B cell (primary cell): ENCODE measurements around the gene SELE. TPM values are rescaled to one million over a fixed set of nuclear protein-coding genes. Genes with fewer than 3 reads are reported as not detected.

Source experiments
- ATAC-seq: fragments of 200-7000 bp; cut with Tn5 transposase; one replicate; pipeline ENCODE4 v1.10.0; 2021; ENCODE audit warnings: low read depth, mild to moderate bottlenecking, moderate number of reproducible peaks, moderate library complexity
- CTCF ChIA-PET: fragments of 350-600 bp; sonication (Branson Sonifier 250); formaldehyde crosslinking; loops from one replicate; lab custom pipeline; 2021; ENCODE audit warnings: antibody characterized with exemption, inconsistent platforms; lab: Charles Lee
- POLR2A ChIA-PET: fragments of 350-600 bp; sonication (Branson Sonifier 250); formaldehyde crosslinking; loops from one replicate; lab custom pipeline; 2021; ENCODE audit warnings: antibody characterized with exemption; lab: Charles Lee
- DNase-seq: peaks from one replicate; pipeline ENCODE4 v3.0.0; 2013
- H2AFZ ChIP-seq: 2 replicates; pipeline ENCODE4 v1.6.1; 2012; ENCODE audit warnings: mild to moderate bottlenecking, low read depth, low read length; ENCODE audit not compliant: insufficient read depth, poor library complexity, severe bottlenecking
- H3K27ac ChIP-seq, 2 donors: 1 replicate in 1 of 2; 2 replicates in 1 of 2; pipeline ENCODE4 v1.5.1; 2012 to 2013; ENCODE audit warnings: low read length in 2 of 2, mild to moderate bottlenecking in 2 of 2, moderate library complexity in 1 of 2
- H3K27me3 ChIP-seq, 4 experiments: fragments of 200-600 bp in 1 of 4; sonication (generic) in 1 of 4; replicated peaks in 1 of 4; 1 replicate in 2 of 4; 2 replicates in 2 of 4; pipeline versions ENCODE4 v1.6.1 to v1.7.0; 2013 to 2016; ENCODE audit warnings: low read length in 3 of 4, mild to moderate bottlenecking in 2 of 4, mixed read lengths in 1 of 4, moderate library complexity in 1 of 4; ENCODE audit not compliant: insufficient read depth in 4 of 4, control insufficient read depth in 3 of 4; ENCODE audit errors: control extremely low read depth in 1 of 4
- H3K36me3 ChIP-seq, 2 experiments: replicated peaks in 1 of 2; 1 replicate in 1 of 2; 2 replicates in 1 of 2; pipeline versions ENCODE4 v1.6.1 to v1.7.1; 2013; ENCODE audit warnings: low read length in 1 of 2; ENCODE audit not compliant: insufficient read depth in 2 of 2, control insufficient read depth in 1 of 2; ENCODE audit errors: control extremely low read depth in 1 of 2, extremely low read depth in 1 of 2
- H3K4me1 ChIP-seq, 2 donors: fragments of 200-600 bp in 1 of 2; sonication (generic) in 1 of 2; 1 replicate in 1 of 2; 2 replicates in 1 of 2; pipeline versions ENCODE4 v1.5.1 to v1.6.1; 2013 to 2017; ENCODE audit warnings: low read length in 2 of 2; ENCODE audit not compliant: control insufficient read depth in 2 of 2, insufficient read depth in 2 of 2
- H3K4me2 ChIP-seq: replicated peaks from 2 replicates; pipeline ENCODE3; 2012; ENCODE audit warnings: mild to moderate bottlenecking, low read depth, low read length; ENCODE audit not compliant: poor library complexity, severe bottlenecking
- H3K4me3 ChIP-seq, 5 experiments: fragments of 200-600 bp in 1 of 5; sonication (generic) in 1 of 5; 1 replicate in 3 of 5; 2 replicates in 2 of 5; pipeline versions ENCODE4 v1.5.1 to v1.7.0; 2011 to 2016; ENCODE audit warnings: low read length in 4 of 5, mild to moderate bottlenecking in 4 of 5, low read depth in 2 of 5, control low read depth in 1 of 5, moderate library complexity in 1 of 5; ENCODE audit not compliant: insufficient read depth in 1 of 5; ENCODE audit errors: control extremely low read depth in 1 of 5, extremely low read depth in 1 of 5
- H3K79me2 ChIP-seq: fragments of 200-600 bp; sonication (generic); one replicate; pipeline ENCODE4 v1.6.0; 2016; ENCODE audit warnings: low read length; ENCODE audit not compliant: control insufficient read depth, insufficient read depth
- H3K9ac ChIP-seq: fragments of 200-600 bp; sonication (generic); 2 replicates; pipeline ENCODE4 v1.6.1; 2017; ENCODE audit warnings: mild to moderate bottlenecking, low read length, moderate library complexity
- H3K9me3 ChIP-seq, 3 donors: one replicate each; pipeline versions ENCODE4 v1.6.1 to v1.7.1; 2013; ENCODE audit warnings: low read length in 2 of 3; ENCODE audit not compliant: control insufficient read depth in 2 of 3, insufficient read depth in 1 of 3; ENCODE audit errors: control extremely low read depth in 1 of 3
- H4K20me1 ChIP-seq: 2 replicates; pipeline ENCODE4 v1.6.0; 2012; ENCODE audit warnings: mild to moderate bottlenecking, low read length; ENCODE audit not compliant: insufficient read depth, control insufficient read depth, poor library complexity, severe bottlenecking
- H3K27ac Mint-ChIP-seq: one replicate; pipeline ENCODE4 v1.8.0; 2021; ENCODE audit warnings: mixed read lengths
- H3K27me3 Mint-ChIP-seq: one replicate; pipeline ENCODE4 v1.8.0; 2021; ENCODE audit warnings: mixed read lengths
- H3K4me1 Mint-ChIP-seq: one replicate; pipeline ENCODE4 v1.8.0; 2021; ENCODE audit warnings: mixed read lengths
- H3K4me3 Mint-ChIP-seq: one replicate; pipeline ENCODE4 v1.8.0; 2021; ENCODE audit warnings: mixed read lengths
- H3K9me3 Mint-ChIP-seq: one replicate; pipeline ENCODE4 v1.8.0; 2022; ENCODE audit warnings: mixed read lengths; ENCODE audit not compliant: insufficient read depth
- CTCF ChIP-seq: fragments of 200-600 bp; IDR thresholded peaks from one replicate; pipeline ENCODE4 v1.8.0; 2022; ENCODE audit warnings: antibody characterized with exemption, mild to moderate bottlenecking
- EZH2 ChIP-seq: IDR thresholded peaks from 2 replicates; pipeline ENCODE4 v1.6.1; 2012; ENCODE audit warnings: borderline replicate concordance, low read depth, mild to moderate bottlenecking, moderate library complexity, low read length; ENCODE audit not compliant: insufficient read depth, poor library complexity, severe bottlenecking
- WGBS: methylation state at CpG from one replicate; pipeline ENCODE4 v1.1.5; 2013; ENCODE audit warnings: missing lambda C conversion rate; ENCODE audit not compliant: insufficient coverage; 5-methylcytosine and 5-hydroxymethylcytosine counted together
- intact Hi-C: fragments of 100-400 bp; cut with micrococcal nuclease; formaldehyde crosslinking; loops from one replicate; pipeline ENCODE4 v1.10.0; 2022
- polyA plus RNA-seq: library from polyadenylated mRNA; depleted of rRNA; stranded (reverse); fragments of >200 nt; gene quantifications from 2 replicates; pipeline ENCODE4 v1.2.3, GENCODE V29; 2012
- total RNA-seq, 2 donors: library from RNA; stranded (reverse); fragments of 120-200 nt in 1 of 2; gene quantifications; 1 replicate in 1 of 2; 2 replicates in 1 of 2; pipeline versions ENCODE4 v1.2.3 to v1.2.4, GENCODE V29; 2013 to 2022

The SELE gene
- total and polyA plus RNA-seq, 2 donors (not counting 1 experiment from before 2014, with no cell fraction given) = not detected

- H4K20me1 ChIP-seq = no peaks in the 10 kb centered on the region
- H3K36me3 ChIP-seq = peaks cover 10 to 65% of the 10 kb centered on the region in 2 experiments
- ChIA-PET POLR2A (interaction anchor here (2.0 to 3.9 kb wide), 2 partner anchors 12 to 13 kb away, joined by 5 to 35 read pairs; no protein-coding TSS in a partner anchor), CTCF (interaction anchor here (0.6 to 9.8 kb wide), 20 partner anchors 8 to 143 kb away, joined by 3 to 240 read pairs (median 3); partner anchors contain the start of gene F5)
- intact Hi-C loops = loop anchor here (1.0 to 5.0 kb wide), 4 partner anchors 14 to 93 kb away; partner anchors contain the start of gene SELL
- H3K27me3 Mint-ChIP-seq = no peaks in the 10 kb centered on the region
- DNase-seq (peak; percentile 59), ATAC-seq (peak; percentile 20)
- H3K4me3 Mint-ChIP-seq = peak overlapping the region; percentile 54
- H3K27ac ChIP-seq = peak overlapping the region; percentile 87 to 88
- no peaks in the 10 kb centered on the region for H3K9me3 Mint-ChIP-seq
- peaks cover 21% of the 10 kb centered on the region for H3K79me2 ChIP-seq
- H3K27ac Mint-ChIP-seq = peak overlapping the region; percentile 90
- peaks cover 95% of the 10 kb centered on the region for H3K4me1 Mint-ChIP-seq
- peaks cover 98 to 99% of the 10 kb centered on the region in 2 donors for H3K4me1 ChIP-seq
- WGBS = 13% methylated on average over 2 of the region's 5 CpGs
- peak overlapping the region; percentile 62 for H2AFZ ChIP-seq
- no peak for TF ChIP-seq EZH2
- peak; percentile 25 for TF ChIP-seq CTCF
- H3K4me2 ChIP-seq = peak overlapping the region; percentile 56
- H3K27me3 ChIP-seq = no peaks in the 10 kb centered on the region
- H3K9ac ChIP-seq = peak overlapping the region; percentile 12
- H3K4me3 ChIP-seq = peak overlapping the region in 1 of 5 experiments; percentile 37
- no peaks in the 10 kb centered on the region for H3K9me3 ChIP-seq
These were observed 39.4 kb downstream of the SELE start for GRCh38 chr1:169694304-169695075.
